HuH-7 (cell line): ENCODE measurements around the gene CYP27A1.

ENCODE experiments used
- DNase-seq: peaks from one replicate; pipeline ENCODE4 v3.0.0; 2011; ENCODE audit warnings: low spot score

Gene CYP27A1

GRCh38 chr2:218858671-218859555 is 77.0 kb downstream of the CYP27A1 start:
- DNase-seq, result no peak

GRCh38 chr2:218859556-218859987 is 77.6 kb downstream of the CYP27A1 start, which contains the start of gene WNT6:
Gene WNT6, plus strand, starts transcription at chr2:218859805. Its CDS starts 233 bp downstream, at chr2:218860038.
- DNase-seq, result no peak

DNA sequence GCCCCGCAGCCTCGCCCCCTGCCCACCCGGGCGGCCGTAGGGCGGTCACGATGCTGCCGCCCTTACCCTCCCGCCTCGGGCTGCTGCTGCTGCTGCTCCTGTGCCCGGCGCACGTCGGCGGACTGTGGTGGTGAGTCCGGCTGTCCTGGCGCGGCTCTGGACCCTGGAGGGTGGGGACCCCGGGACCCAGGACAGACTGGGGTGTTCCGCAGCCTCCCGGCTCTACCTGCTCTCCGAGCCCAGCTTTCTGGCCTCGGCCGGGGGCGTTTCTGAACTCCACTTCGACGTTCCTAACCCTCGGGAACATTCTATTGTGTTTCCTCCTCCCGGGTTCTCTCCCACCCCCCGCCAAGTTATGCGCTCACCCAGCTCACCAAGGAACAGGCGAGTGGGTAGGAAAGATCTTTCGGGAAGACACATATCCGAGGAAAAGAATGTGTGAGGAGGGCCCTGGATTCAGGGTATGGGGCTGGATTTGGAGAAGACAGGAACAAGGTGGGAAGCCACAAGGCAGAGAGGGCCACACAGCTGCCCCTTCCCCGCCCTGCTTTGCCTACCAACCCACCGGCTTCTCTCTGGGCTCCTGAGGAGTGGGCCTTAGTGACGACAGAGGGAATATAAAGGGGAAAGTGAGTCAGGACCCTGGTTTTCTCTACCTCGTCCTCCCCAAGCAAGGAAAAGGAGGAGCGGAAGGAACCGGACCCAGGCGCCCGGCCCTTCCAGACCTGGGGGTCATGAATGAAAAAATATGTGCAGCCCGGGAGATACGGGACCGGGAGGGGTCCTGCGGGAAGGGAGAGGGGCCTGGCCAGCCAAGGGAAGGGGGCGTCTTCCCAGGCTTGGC is 78.3 kb downstream of the CYP27A1 start:
- no peak for DNase-seq

DNA sequence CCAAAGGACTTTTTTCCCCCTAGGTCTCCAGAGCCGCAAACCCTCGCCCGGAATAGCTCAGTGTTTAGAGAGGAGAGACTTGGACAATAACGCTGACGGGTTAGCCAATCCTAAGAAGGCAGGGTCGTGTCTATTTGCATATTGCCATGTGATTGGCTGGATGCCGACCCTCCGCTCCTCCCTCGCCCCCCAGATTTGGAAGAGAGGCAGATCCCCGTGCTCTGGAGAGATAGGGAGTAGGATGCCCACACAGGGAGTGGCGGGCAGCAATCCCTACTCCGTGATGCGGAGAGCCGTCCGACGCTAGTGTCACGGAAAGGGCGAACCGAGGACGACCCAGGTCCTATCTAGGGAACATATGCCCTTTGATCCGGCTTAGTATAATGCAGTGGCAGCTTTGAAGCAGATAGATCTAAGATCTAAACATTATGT is 79.0 kb downstream of the CYP27A1 start:
- peak; percentile 79 for DNase-seq

GRCh38 chr2:218861645-218862318 is 79.8 kb downstream of the CYP27A1 start:
- no peak for DNase-seq

DNA sequence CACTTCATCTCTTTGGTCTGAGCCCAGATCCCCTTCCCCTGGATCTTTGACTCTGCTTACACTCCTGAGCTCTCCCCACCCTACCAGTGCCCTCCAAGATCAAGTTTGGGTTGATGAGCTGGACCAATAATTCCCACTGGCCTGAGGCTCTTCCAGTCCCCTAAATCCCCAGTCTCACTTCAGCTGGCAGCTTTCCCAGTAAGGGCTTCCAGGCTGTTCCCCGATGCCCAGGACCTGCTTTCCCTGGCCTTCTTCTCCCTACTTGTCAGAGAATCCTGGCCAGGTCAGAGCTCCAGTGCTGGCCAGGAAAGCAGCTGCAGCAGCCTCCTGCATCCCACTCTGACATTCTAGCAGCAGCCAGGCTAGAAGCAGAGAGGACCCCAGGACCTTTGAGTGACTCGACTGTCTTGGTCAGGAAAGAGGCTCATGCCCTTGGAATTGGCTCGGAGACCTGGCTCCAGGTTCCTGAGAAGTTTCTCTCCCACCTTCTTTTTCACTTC is 81.1 kb downstream of the CYP27A1 start:
- DNase-seq, result no peak
